GM12891 (cell line): ENCODE results near the gene ARL16.

Experiments
- PAX5 ChIP-seq: IDR thresholded peaks from 2 replicates; pipeline ENCODE4 v1.6.1; 2011; ENCODE audit warnings: low read length, moderate library complexity, mild to moderate bottlenecking; ENCODE audit not compliant: insufficient read depth, severe bottlenecking
- POLR2A ChIP-seq: IDR thresholded peaks from 2 replicates; pipeline ENCODE4 v1.6.1; 2011; ENCODE audit warnings: low read depth, low read length, control low read depth
- POLR2AphosphoS5 ChIP-seq: IDR thresholded peaks from 2 replicates; pipeline ENCODE4 v1.6.1; 2011; ENCODE audit warnings: low read depth, low read length, control low read depth
- POU2F2 ChIP-seq: IDR thresholded peaks from 2 replicates; pipeline ENCODE4 v1.6.1; 2011; ENCODE audit warnings: low read depth, mild to moderate bottlenecking, control low read depth, low read length, moderate library complexity
- SPI1 ChIP-seq: IDR thresholded peaks from 2 replicates; pipeline ENCODE4 v1.6.1; 2011; ENCODE audit warnings: low read depth, low read length, control low read depth
- TAF1 ChIP-seq: IDR thresholded peaks from 2 replicates; pipeline ENCODE4 v1.6.1; 2011; ENCODE audit warnings: low read depth, low read length, control low read depth

DNA sequence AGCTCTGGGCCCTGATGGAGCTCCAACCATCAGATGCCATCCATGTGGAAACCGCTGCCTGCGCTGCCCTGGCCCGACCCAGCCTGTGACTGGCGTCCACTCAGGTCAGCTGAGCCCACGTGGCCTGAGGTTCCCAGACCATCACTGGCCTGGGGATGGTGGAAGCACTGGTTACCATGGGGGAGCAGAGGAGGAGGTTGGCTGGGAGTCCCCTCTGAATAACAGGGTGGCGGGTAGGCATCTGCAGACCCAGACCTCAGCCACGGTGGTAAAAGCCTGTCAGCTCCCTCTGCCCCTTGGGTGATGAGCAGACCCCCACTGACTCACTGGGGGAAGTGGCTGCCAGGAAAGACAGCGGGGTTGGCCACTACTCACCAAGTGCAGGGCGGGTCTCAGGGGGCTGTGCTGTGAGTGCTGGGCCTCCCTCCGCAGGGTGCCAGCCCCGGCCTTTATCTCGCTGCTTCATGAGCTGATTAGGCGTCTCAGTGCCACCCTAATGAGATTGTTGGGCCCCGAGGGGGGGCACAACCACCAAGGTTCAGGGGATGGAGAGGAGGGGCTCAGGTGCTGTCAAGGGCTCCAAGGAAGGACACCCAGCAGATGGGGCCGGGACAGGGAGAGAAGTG lies 27.4 kb downstream of the ARL16 start, which contains the start of gene PDE6G:
- no peak for TF ChIP-seq POLR2A
- TF ChIP-seq POLR2AphosphoS5 = no peak
- no peak for TF ChIP-seq TAF1
- no peak for TF ChIP-seq POU2F2
- TF ChIP-seq SPI1 = no peak
- no peak for TF ChIP-seq PAX5
